Trophoblast cell (in vitro differentiated cells and primary cell): Measurements from ENCODE around the gene AP1S1.
"Not testable (repeated sequence)": the region's sequence is repeated elsewhere in the genome, so short reads cannot be mapped to it uniquely, and the experiment has no call there.

Experiments
- DNase-seq, 2 donors: peaks; one replicate each; pipeline ENCODE4 v3.0.0-alpha.2; 2016
- H2AFZ ChIP-seq: 2 replicates; pipeline ENCODE4 v1.6.1; 2013; ENCODE audit warnings: low read length, moderate library complexity, mild to moderate bottlenecking; ENCODE audit not compliant: insufficient read depth, poor library complexity
- H2AK5ac ChIP-seq: 2 replicates; pipeline ENCODE4 v1.6.1; 2013; ENCODE audit warnings: mild to moderate bottlenecking, low read length
- H2BK120ac ChIP-seq: 2 replicates; pipeline ENCODE4 v1.6.1; 2013; ENCODE audit warnings: low read length, mild to moderate bottlenecking, moderate library complexity; ENCODE audit not compliant: insufficient read depth, poor library complexity
- H2BK12ac ChIP-seq: 2 replicates; pipeline ENCODE4 v1.6.1; 2013; ENCODE audit warnings: mild to moderate bottlenecking, low read length, moderate library complexity
- H2BK5ac ChIP-seq: 2 replicates; pipeline ENCODE4 v1.6.1; 2013; ENCODE audit warnings: low read length, low read depth, moderate library complexity, mild to moderate bottlenecking; ENCODE audit not compliant: poor library complexity
- H3K14ac ChIP-seq: 2 replicates; pipeline ENCODE4 v1.6.1; 2013; ENCODE audit warnings: mild to moderate bottlenecking, low read length
- H3K18ac ChIP-seq: 2 replicates; pipeline ENCODE4 v1.6.1; 2013; ENCODE audit warnings: mild to moderate bottlenecking, low read length
- H3K23ac ChIP-seq: 2 replicates; pipeline ENCODE4 v1.6.1; 2013; ENCODE audit warnings: low read length
- H3K27ac ChIP-seq: 2 replicates; pipeline ENCODE4 v1.5.1; 2013; ENCODE audit warnings: low read depth, mild to moderate bottlenecking, inconsistent platforms, low read length, moderate library complexity
- H3K27me3 ChIP-seq: 2 replicates; pipeline ENCODE4 v1.6.1; 2013; ENCODE audit warnings: inconsistent platforms, mild to moderate bottlenecking, low read length, moderate library complexity; ENCODE audit not compliant: insufficient read depth
- H3K36me3 ChIP-seq, 2 experiments: 1 replicate in 1 of 2; 2 replicates in 1 of 2; pipeline ENCODE4 v1.6.1; 2013; ENCODE audit warnings: low read length in 2 of 2, mild to moderate bottlenecking in 2 of 2, moderate library complexity in 1 of 2; ENCODE audit not compliant: insufficient read depth in 2 of 2, control insufficient read depth in 1 of 2
- H3K4ac ChIP-seq: 2 replicates; pipeline ENCODE4 v1.6.1; 2013; ENCODE audit warnings: low read depth, mild to moderate bottlenecking, low read length, moderate library complexity
- H3K4me1 ChIP-seq, 2 experiments: 1 replicate in 1 of 2; 2 replicates in 1 of 2; pipeline ENCODE4 v1.6.1; 2013; ENCODE audit warnings: low read length in 2 of 2, mild to moderate bottlenecking in 2 of 2, moderate library complexity in 1 of 2; ENCODE audit not compliant: insufficient read depth in 2 of 2, control insufficient read depth in 1 of 2
- H3K4me2 ChIP-seq: 2 replicates; pipeline ENCODE4 v1.6.1; 2013; ENCODE audit warnings: inconsistent platforms, mild to moderate bottlenecking, low read length, moderate library complexity
- H3K4me3 ChIP-seq: 2 replicates; pipeline ENCODE4 v1.5.1; 2013; ENCODE audit warnings: mild to moderate bottlenecking, low read depth, low read length, inconsistent platforms
- H3K79me1 ChIP-seq: one replicate; pipeline ENCODE4 v1.6.1; 2013; ENCODE audit warnings: low read length
- H3K79me2 ChIP-seq: 2 replicates; pipeline ENCODE4 v1.6.1; 2013; ENCODE audit warnings: low read length, mild to moderate bottlenecking; ENCODE audit not compliant: control insufficient read depth, insufficient read depth, poor library complexity
- H3K9ac ChIP-seq: 2 replicates; pipeline ENCODE4 v1.6.1; 2013; ENCODE audit warnings: mild to moderate bottlenecking, low read length
- H3K9me3 ChIP-seq: 2 replicates; pipeline ENCODE4 v1.6.1; 2013; ENCODE audit warnings: low read depth, mild to moderate bottlenecking, control low read depth, inconsistent platforms, low read length; ENCODE audit not compliant: insufficient read depth
- H4K12ac ChIP-seq: 2 replicates; pipeline ENCODE4 v1.6.1; 2013; ENCODE audit warnings: low read depth, mild to moderate bottlenecking, low read length, moderate library complexity
- H4K8ac ChIP-seq: 2 replicates; pipeline ENCODE4 v1.6.1; 2013; ENCODE audit warnings: low read depth, mild to moderate bottlenecking, low read length, moderate library complexity
- H4K91ac ChIP-seq: one replicate; pipeline ENCODE4 v1.6.1; 2013; ENCODE audit warnings: low read depth, mild to moderate bottlenecking, low read length, moderate library complexity
- WGBS: extraction: QIAGEN DNeasy Blood & Tissue Kit; methylation state at CpG from one replicate; pipeline ENCODE4 v1.1.7; 2013; ENCODE audit warnings: missing lambda C conversion rate; ENCODE audit not compliant: insufficient read length, insufficient coverage; ENCODE audit errors: extremely low coverage; 5-methylcytosine and 5-hydroxymethylcytosine counted together

The AP1S1 gene

DNA sequence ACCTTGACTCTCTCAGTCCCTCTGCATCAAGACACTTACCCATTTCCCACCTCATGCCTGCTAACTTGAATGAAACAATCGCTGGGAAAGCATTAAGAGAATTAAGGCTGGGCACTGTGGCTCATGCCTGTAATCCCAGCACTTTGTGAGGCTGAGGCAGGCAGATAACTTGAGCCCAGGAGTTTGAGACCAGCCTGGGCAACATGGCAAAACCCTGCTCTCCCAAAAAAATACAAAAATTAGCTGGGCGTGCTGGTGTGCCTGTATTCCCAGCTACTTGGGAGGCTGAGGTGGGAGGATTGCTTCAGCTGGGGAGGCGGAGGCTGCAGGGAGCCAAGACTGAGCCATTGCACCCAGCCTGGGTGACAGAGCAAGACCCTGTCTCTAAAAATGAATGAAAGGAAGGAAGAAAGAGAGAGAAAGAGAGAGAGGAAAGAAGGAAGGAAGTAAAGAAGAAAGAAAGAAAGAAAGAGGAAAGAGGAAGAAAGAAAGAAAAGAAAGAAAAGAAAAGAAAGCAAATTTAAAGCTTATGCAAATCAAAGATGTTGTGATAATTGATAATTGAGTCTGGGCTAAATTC lies 26.7 kb upstream of the AP1S1 start:
- Histone ChIP-seq H2BK120ac (peak overlapping the region; percentile 47), H3K4me3 (peak overlapping the region; percentile 53), H3K9ac (no peak overlapping the region), H3K14ac (no peak overlapping the region), H3K27me3 (no peaks in the 10 kb centered on the region), H3K36me3 (peaks cover 9 to 14% of the 10 kb centered on the region in 2 experiments), H3K4ac (no peak overlapping the region), H4K12ac (no peak overlapping the region), H3K18ac (peak overlapping the region; percentile 91), H4K91ac (peak overlapping the region; percentile 52), H3K4me1 (peaks cover 31 to 45% of the 10 kb centered on the region in 2 experiments), H3K4me2 (peak overlapping the region; percentile 51), H2AFZ (no peak overlapping the region), H2AK5ac (no peak overlapping the region), H3K9me3 (peaks cover 4% of the 10 kb centered on the region), H2BK12ac (peak overlapping the region; percentile 78), H3K79me2 (peaks cover 7% of the 10 kb centered on the region), H4K8ac (peak overlapping the region; percentile 75), H3K79me1 (peaks cover 36% of the 10 kb centered on the region), H2BK5ac (peak overlapping the region; percentile 42), H3K27ac (peak overlapping the region; percentile 49), H3K23ac (no peak overlapping the region)
- peak in 1 of 2 donors; percentile 26 for DNase-seq
- no CpG with 5 or more reads among the region's 3 CpGs for WGBS

DNA sequence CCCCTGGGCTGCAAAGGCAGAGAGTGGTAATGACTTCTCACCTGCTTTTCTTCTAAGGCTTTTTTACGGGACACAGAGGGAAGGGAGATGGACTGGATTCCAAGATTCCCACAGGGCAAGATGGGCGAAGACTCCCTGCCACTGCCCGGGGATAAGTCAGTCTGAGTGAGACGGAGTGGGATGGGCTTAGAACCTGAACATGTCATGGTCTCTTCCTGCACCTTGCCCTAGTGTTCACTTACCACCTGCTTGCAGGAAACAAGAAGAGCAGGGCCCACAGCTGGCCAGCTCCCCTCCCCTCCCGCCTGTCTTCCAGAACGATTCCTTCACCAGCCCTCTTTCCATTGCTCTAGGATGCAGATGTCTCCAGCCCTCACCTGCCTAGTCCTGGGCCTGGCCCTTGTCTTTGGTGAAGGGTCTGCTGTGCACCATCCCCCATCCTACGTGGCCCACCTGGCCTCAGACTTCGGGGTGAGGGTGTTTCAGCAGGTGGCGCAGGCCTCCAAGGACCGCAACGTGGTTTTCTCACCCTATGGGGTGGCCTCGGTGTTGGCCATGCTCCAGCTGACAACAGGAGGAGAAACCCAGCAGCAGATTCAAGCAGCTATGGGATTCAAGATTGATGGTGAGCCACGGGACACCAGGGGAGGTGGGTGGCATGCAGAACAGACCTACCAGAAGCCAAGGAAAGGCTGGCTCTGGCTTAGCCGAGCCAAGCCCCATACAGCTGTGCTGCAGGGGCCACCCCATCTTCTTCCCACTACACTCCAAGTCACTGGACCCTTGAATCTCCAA lies 26.0 kb upstream of the AP1S1 start:
- H2BK120ac ChIP-seq = no peak overlapping the region
- no peak overlapping the region for H2BK12ac ChIP-seq
- peaks cover 29% of the 10 kb centered on the region for H3K79me1 ChIP-seq
- DNase-seq = peak; percentile 49 to 52
- H3K79me2 ChIP-seq = peaks cover 7% of the 10 kb centered on the region
- H3K36me3 ChIP-seq = peaks cover 11 to 14% of the 10 kb centered on the region in 2 experiments
- no peaks in the 10 kb centered on the region for H3K27me3 ChIP-seq
- no peak overlapping the region for H2AFZ ChIP-seq
- peaks cover 4% of the 10 kb centered on the region for H3K9me3 ChIP-seq
- H3K4me2 ChIP-seq = peak overlapping the region; percentile 46
- H4K12ac ChIP-seq = no peak overlapping the region
- WGBS = no CpG with 5 or more reads among the region's 14 CpGs
- peaks cover 27 to 41% of the 10 kb centered on the region in 2 experiments for H3K4me1 ChIP-seq
- H2AK5ac ChIP-seq = peak overlapping the region; percentile 16
- peak overlapping the region; percentile 11 for H4K91ac ChIP-seq
- peak overlapping the region; percentile 26 for H3K4me3 ChIP-seq
- no peak overlapping the region for H3K27ac ChIP-seq
- H3K18ac ChIP-seq = peak overlapping the region; percentile 26
- no peak overlapping the region for H2BK5ac ChIP-seq
- no peak overlapping the region for H3K4ac ChIP-seq
- peak overlapping the region; percentile 10 for H3K14ac ChIP-seq
- H3K23ac ChIP-seq = no peak overlapping the region
- no peak overlapping the region for H4K8ac ChIP-seq
- no peak overlapping the region for H3K9ac ChIP-seq

DNA sequence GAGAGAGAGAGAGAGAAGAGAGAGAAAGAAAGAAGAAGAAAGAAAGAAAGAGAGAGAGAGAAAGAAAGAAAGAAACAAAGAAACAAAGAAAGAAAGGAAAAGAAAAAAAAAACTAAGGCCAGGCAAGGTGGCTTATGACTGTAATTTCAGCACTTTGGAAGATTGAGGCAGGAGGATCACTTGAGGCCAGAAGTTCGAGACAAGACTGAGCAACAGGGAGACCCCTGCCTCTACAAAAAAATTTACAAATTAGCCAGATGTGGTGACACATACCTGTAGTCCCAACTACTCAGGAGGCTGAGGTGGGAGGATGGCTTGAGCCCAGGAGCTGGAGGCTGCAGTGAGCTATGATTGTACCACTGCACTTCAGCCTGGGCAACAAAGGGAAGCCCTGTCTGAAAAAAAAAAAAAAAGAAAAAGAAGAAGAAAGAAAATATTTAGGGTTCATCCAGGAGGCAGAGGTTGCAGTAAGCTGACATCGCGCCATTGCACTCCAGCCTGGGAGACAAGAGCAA lies 24.6 kb upstream of the AP1S1 start:
- H3K14ac ChIP-seq = no peak overlapping the region
- H2BK12ac ChIP-seq = no peak overlapping the region
- H3K4ac ChIP-seq = no peak overlapping the region
- no CpG with 5 or more reads among the region's 3 CpGs for WGBS
- no peak overlapping the region for H4K8ac ChIP-seq
- no peak for DNase-seq
- no peak overlapping the region for H3K18ac ChIP-seq
- no peak overlapping the region for H3K4me2 ChIP-seq
- no peak overlapping the region for H3K23ac ChIP-seq
- H3K36me3 ChIP-seq = peaks cover 19 to 22% of the 10 kb centered on the region in 2 experiments
- H3K79me1 ChIP-seq = peaks cover 23% of the 10 kb centered on the region
- H3K27me3 ChIP-seq = no peaks in the 10 kb centered on the region
- H2AFZ ChIP-seq = no peak overlapping the region
- H2BK120ac ChIP-seq = no peak overlapping the region
- no peak overlapping the region for H2AK5ac ChIP-seq
- peaks cover 19 to 29% of the 10 kb centered on the region in 2 experiments for H3K4me1 ChIP-seq
- no peak overlapping the region for H3K4me3 ChIP-seq
- no peak overlapping the region for H4K12ac ChIP-seq
- H4K91ac ChIP-seq = no peak overlapping the region
- H2BK5ac ChIP-seq = no peak overlapping the region
- peaks cover 7% of the 10 kb centered on the region for H3K9me3 ChIP-seq
- H3K27ac ChIP-seq = no peak overlapping the region
- H3K79me2 ChIP-seq = peaks cover 7% of the 10 kb centered on the region
- no peak overlapping the region for H3K9ac ChIP-seq

DNA sequence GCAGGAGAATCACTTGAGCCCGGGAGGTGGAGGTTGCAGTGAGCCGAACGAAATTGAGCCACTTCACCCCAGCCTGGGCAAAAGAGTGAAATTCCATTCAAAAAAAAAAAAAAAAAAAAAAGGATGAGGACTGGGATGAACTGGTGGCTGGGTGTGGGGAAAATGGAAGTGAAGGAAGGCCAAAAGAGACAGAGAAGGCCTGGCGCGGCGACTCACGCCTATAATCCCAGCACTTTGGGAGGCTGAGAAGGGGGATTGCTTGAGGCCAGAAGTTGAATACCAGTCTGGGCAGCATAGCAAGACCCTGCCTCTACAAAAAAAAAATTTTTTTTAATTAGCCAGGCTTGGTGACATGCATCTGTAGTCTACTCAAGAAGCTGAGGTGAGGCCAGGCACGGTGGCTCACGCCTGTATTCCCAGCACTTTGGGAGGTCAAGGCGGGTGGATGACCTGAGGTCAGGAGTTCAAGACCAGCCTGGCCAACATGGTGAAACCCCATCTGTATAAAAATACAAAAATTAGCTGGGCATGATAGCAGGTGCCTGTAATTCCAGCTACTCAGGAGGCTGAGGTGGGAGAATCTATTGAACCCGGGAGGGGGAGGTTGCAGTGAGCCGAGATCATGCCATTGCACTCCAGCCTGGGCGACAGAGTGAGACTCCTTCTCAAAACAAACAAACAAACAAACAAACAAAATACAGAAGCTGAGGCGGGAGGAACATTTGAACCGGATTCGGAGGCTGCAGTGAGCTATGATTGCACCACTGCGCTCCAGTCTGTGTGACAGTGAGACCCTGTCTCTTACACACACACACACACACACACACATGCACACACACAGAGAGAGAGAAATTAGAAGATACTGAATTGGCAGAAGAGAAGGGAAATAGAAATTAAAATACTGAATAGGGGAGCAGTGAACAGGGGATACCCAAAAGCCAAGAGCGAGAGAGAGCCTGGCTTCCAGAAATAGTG lies 21.4 kb upstream of the AP1S1 start:
- H4K8ac ChIP-seq, H3K79me2 ChIP-seq, H2BK120ac ChIP-seq, H3K27ac ChIP-seq, H2BK5ac ChIP-seq, H3K27me3 ChIP-seq, H3K9ac ChIP-seq, H3K9me3 ChIP-seq, H3K4me2 ChIP-seq, H3K23ac ChIP-seq, H2BK12ac ChIP-seq, H3K14ac ChIP-seq, H3K79me1 ChIP-seq, H2AFZ ChIP-seq, H4K91ac ChIP-seq, H4K12ac ChIP-seq, H3K4ac ChIP-seq, H3K4me3 ChIP-seq, H3K18ac ChIP-seq, H2AK5ac ChIP-seq: not testable (repeated sequence)
- Histone ChIP-seq H3K4me1 (peaks cover 3 to 11% of the 10 kb centered on the region in 2 experiments), H3K36me3 (peaks cover 34 to 35% of the 10 kb centered on the region in 2 experiments)
- peak; percentile 60 to 61 for DNase-seq
- WGBS = no CpG with 5 or more reads among the region's 18 CpGs
